Measurements from ENCODE around the gene RBM39. TPM values are rescaled to one million over a fixed set of nuclear protein-coding genes. Genes with fewer than 3 reads are reported as not detected.

The RBM39 gene
- total RNA-seq, 2 donors from 2014 or later = 232 to 413 TPM

DNA sequence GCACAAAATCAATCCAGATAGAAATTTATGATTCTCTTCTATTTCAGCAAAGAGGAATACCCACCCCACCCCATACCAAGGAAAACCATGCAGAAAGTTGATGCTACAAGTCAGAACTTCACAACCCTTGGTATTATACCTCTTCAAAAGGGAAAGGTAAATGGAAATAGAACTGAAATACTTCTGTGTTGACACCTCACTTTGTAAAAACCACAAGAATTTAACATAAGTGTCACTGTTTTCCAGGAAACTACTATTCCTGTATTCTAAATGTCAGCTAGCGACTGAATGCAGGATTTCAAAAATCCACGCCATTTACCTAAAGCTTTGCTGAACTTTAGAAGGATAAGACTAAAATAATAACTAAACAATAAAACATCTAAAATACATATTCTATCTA lies 81.0 kb downstream of the RBM39 start:
- no peak for ATAC-seq (ENCODE audit: insufficient number of reproducible peaks, low FRiP score, low read depth)
- Histone ChIP-seq H3K4me1 (ENCODE audit: control insufficient read depth in 1 of 2, low read depth in 2 of 2) (peaks cover 33 to 68% of the 10 kb centered on the region in 2 donors), H3K27ac (peak overlapping the region; percentile 10 to 36)

DNA sequence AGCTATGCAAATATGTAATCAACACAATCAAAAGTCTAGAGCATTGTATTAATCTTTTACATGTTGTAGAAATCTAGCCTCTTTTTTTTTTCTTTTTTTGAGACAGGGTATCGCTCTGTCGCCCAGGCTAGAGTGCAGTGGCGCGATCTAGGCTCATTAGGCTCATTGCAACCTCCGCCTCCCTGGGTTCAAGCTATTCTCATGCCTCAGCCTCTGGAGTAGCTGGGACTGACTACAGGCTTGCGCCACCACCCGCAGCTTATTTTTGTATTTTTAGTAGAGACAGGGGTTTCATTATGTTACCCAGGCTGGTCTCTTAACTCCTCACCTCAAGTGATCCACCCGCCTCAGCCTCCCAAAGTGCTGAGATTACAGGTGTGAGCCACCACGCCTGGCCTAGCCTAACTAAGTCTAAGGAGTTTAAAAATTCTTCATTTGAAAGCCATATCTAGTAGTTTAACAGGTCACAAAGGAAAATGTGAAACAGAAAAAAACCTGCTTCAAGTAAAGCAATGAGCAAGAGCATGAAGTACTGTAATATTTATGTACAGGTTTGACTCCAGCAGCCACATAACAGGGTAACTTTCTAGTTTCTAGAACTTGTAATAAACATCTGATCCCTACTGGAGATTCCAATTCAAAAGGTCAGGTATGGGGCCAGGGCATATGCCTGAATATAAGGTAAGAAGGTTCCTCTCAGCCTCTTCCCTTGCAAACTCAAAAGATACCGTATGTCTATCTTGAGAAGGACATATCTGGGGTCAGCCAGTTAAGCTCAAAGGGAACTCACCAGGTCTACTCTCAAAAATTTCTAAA lies 81.7 kb downstream of the RBM39 start:
- Histone ChIP-seq H3K4me1 (ENCODE audit: control insufficient read depth in 1 of 2, low read depth in 2 of 2) (peaks cover 33 to 69% of the 10 kb centered on the region in 2 donors), H3K4me3 (no peak overlapping the region)

More for the DNA sequence above, 81.0 kb downstream of the RBM39 start:
- DNase-seq (ENCODE audit: low spot score) = no peak
- H3K9me3 ChIP-seq = no peaks in the 10 kb centered on the region
- H3K27me3 ChIP-seq (replicated peaks; ENCODE audit: insufficient read depth) = no peaks in the 10 kb centered on the region
- TF ChIP-seq, protein P1, sequence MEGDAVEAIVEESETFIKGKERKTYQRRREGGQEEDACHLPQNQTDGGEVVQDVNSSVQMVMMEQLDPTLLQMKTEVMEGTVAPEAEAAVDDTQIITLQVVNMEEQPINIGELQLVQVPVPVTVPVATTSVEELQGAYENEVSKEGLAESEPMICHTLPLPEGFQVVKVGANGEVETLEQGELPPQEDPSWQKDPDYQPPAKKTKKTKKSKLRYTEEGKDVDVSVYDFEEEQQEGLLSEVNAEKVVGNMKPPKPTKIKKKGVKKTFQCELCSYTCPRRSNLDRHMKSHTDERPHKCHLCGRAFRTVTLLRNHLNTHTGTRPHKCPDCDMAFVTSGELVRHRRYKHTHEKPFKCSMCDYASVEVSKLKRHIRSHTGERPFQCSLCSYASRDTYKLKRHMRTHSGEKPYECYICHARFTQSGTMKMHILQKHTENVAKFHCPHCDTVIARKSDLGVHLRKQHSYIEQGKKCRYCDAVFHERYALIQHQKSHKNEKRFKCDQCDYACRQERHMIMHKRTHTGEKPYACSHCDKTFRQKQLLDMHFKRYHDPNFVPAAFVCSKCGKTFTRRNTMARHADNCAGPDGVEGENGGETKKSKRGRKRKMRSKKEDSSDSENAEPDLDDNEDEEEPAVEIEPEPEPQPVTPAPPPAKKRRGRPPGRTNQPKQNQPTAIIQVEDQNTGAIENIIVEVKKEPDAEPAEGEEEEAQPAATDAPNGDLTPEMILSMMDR (IDR thresholded peaks at IDR 0.05) = no peak
- H3K4me3 ChIP-seq = peak overlapping the region; percentile 85
- no peaks in the 10 kb centered on the region for H3K36me3 ChIP-seq

DNA sequence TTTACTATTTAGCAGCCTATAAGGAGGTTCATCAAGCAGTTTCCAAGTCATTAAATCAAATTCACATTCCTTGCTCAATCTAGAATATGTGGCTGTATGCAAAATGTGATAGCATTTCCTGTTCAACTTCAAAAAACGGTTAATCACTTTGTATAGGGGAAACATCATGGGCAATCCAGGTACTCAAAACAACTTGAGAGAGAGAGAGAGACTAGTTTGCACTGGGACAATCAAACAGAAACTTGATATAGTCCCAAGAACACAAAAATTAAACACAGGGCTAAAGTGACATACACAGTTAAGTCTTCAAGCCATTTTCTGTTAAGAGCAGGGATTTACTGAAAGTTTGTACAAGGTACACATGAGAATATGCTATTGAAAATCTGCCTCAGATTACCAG lies 84.8 kb downstream of the RBM39 start:
- no peak for DNase-seq (ENCODE audit: low spot score)
- H3K27me3 ChIP-seq (replicated peaks; ENCODE audit: insufficient read depth) = no peaks in the 10 kb centered on the region
- H3K9me3 ChIP-seq = no peaks in the 10 kb centered on the region
- TF ChIP-seq, protein P1 (IDR thresholded peaks at IDR 0.05) = no peak
- no peak overlapping the region for H3K4me3 ChIP-seq
- H3K4me1 ChIP-seq (ENCODE audit: control insufficient read depth in 1 of 2, low read depth in 2 of 2) = peaks cover 22 to 70% of the 10 kb centered on the region in 2 donors
- ATAC-seq (ENCODE audit: insufficient number of reproducible peaks, low FRiP score, low read depth) = no peak
- no peak overlapping the region for H3K27ac ChIP-seq
- peaks cover 20% of the 10 kb centered on the region for H3K36me3 ChIP-seq

More for the DNA sequence above, 81.7 kb downstream of the RBM39 start:
- TF ChIP-seq, protein P1 (IDR thresholded peaks at IDR 0.05) = no peak
- Histone ChIP-seq H3K27ac (peak overlapping the region in 1 of 2 donors; percentile 10), H3K36me3 (no peaks in the 10 kb centered on the region), H3K9me3 (no peaks in the 10 kb centered on the region), H3K27me3 (replicated peaks; ENCODE audit: insufficient read depth) (no peaks in the 10 kb centered on the region)
- ATAC-seq (ENCODE audit: insufficient number of reproducible peaks, low FRiP score, low read depth) (no peak), DNase-seq (ENCODE audit: low spot score) (no peak)

DNA sequence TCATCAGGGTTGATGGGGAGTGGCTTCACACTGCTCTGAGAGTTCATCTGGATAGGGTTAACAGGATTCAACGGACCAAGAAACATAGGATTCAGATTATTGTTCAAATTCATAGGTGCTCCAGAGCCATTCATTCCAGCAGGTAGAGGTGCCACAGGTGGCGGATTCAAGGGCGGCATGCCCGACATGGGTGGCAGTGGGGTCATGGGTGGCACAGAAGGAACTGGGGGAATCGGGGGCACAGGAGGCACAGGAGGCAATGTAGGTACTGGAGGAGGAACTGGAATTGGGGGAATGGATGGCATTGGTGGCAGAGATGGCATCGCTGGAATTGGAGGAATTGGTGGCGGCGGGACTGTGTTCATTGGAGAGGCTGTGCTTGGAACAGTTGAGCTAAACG lies 87.6 kb downstream of the RBM39 start:
- Histone ChIP-seq H3K27ac (no peak overlapping the region), H3K36me3 (peaks cover 20% of the 10 kb centered on the region), H3K4me3 (no peak overlapping the region), H3K9me3 (no peaks in the 10 kb centered on the region), H3K27me3 (replicated peaks; ENCODE audit: insufficient read depth) (no peaks in the 10 kb centered on the region), H3K4me1 (ENCODE audit: control insufficient read depth in 1 of 2, low read depth in 2 of 2) (peaks cover 10 to 56% of the 10 kb centered on the region in 2 donors)
- no peak for ATAC-seq (ENCODE audit: insufficient number of reproducible peaks, low FRiP score, low read depth)
- DNase-seq (ENCODE audit: low spot score) = no peak
- TF ChIP-seq, protein P1 (IDR thresholded peaks at IDR 0.05) = no peak

DNA sequence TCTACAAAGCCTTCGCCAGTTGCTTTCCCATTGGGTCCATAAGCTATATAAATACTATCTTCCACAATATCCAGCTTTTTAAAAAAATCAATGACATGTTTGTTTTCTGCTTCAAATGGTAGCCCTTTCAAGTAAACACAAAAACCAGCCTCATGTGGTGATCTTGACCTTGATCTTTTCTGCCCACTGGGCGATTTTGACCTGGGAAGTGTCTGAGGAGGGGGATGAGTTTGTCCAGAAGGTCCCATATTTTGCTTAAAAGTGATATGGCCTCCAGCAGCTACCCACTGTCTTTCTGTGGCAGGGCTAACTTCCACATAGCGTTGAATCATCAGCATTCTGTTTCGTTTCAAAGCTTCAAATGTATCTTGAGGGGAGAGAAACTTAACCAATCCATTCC lies 88.2 kb downstream of the RBM39 start:
- H3K27me3 ChIP-seq (replicated peaks; ENCODE audit: insufficient read depth) = no peaks in the 10 kb centered on the region
- no peaks in the 10 kb centered on the region for H3K9me3 ChIP-seq
- H3K4me3 ChIP-seq = no peak overlapping the region
- DNase-seq (ENCODE audit: low spot score) = no peak
- peaks cover 20% of the 10 kb centered on the region for H3K36me3 ChIP-seq
- H3K4me1 ChIP-seq (ENCODE audit: control insufficient read depth in 1 of 2, low read depth in 2 of 2) = peaks cover 7 to 56% of the 10 kb centered on the region in 2 donors
- TF ChIP-seq, protein P1 (IDR thresholded peaks at IDR 0.05) = no peak
- H3K27ac ChIP-seq = no peak overlapping the region
- no peak for ATAC-seq (ENCODE audit: insufficient number of reproducible peaks, low FRiP score, low read depth)

Other genes with a start within 250 kb of the RBM39 start
- not detected for gene C20orf173, start 212.6 kb downstream of the RBM39 start, total RNA-seq
- gene ERGIC3, start 200.2 kb downstream of the RBM39 start, total RNA-seq = 100 to 1,000 TPM; 119 to 188 TPM
- gene SPAG4, start 126.4 kb downstream of the RBM39 start, total RNA-seq = 1 to 10 TPM in 1 of 2 donors, not detected in 1; 1.5 TPM
- 100 to 1,000 TPM; 125 to 126 TPM for gene CPNE1, start 77.4 kb downstream of the RBM39 start, total RNA-seq
- 10 to 100 TPM; 21.7 to 43.4 TPM for gene RBM12, start 77.4 kb downstream of the RBM39 start, total RNA-seq
- 10 to 100 TPM; 11.5 to 19.4 TPM for gene NFS1, start 42.9 kb downstream of the RBM39 start, total RNA-seq
- gene ROMO1, start 42.9 kb downstream of the RBM39 start, total RNA-seq = 100 to 1,000 TPM; 196 to 243 TPM
- 10 to 100 TPM; 35.8 to 46.8 TPM for gene PHF20, start 29.8 kb upstream of the RBM39 start, total RNA-seq
- 10 to 100 TPM; 42.3 to 87.2 TPM for gene SCAND1, start 212.2 kb upstream of the RBM39 start, total RNA-seq
- gene CNBD2, start 226.3 kb upstream of the RBM39 start, total RNA-seq = 1 to 10 TPM; 1.2 to 2.6 TPM

Measured in thoracic aorta (tissue), 2 donors.